Aorta (tissue), 5 donors: Measurements from ENCODE around the gene PDE10A. TPM values are rescaled to one million over a fixed set of nuclear protein-coding genes. Genes with fewer than 3 reads are reported as not detected.

Experiments used
- ATAC-seq: fragments of 200-7000 bp; cut with Tn5 transposase; one replicate; pipeline ENCODE4 v1.9.1; 2022; ENCODE audit warnings: moderate library complexity; ENCODE audit not compliant: low FRiP score
- DNase-seq, 2 donors: peaks; one replicate each; pipeline ENCODE4 v3.0.0-alpha.2; 2020
- H3K27ac ChIP-seq, 2 donors: one replicate each; pipeline ENCODE4 v1.5.1; 2013; ENCODE audit warnings: low read length in 2 of 2, mild to moderate bottlenecking in 2 of 2, moderate library complexity in 2 of 2, control low read depth in 1 of 2, inconsistent platforms in 1 of 2, low read depth in 1 of 2
- H3K27me3 ChIP-seq, 2 donors: one replicate each; pipeline ENCODE4 v1.6.1; 2013; ENCODE audit warnings: control low read depth in 1 of 2, low read length in 1 of 2, mild to moderate bottlenecking in 1 of 2, moderate library complexity in 1 of 2; ENCODE audit not compliant: insufficient read depth in 2 of 2, control insufficient read depth in 1 of 2
- H3K36me3 ChIP-seq, 2 donors: one replicate each; pipeline ENCODE4 v1.6.1; 2013; ENCODE audit warnings: control low read depth in 1 of 2, low read length in 1 of 2, mild to moderate bottlenecking in 1 of 2; ENCODE audit not compliant: insufficient read depth in 2 of 2, control insufficient read depth in 1 of 2
- H3K4me1 ChIP-seq, 2 donors: one replicate each; pipeline ENCODE4 v1.6.1; 2013; ENCODE audit warnings: low read length in 2 of 2, control low read depth in 1 of 2, mild to moderate bottlenecking in 1 of 2, moderate library complexity in 1 of 2; ENCODE audit not compliant: insufficient read depth in 2 of 2, control insufficient read depth in 1 of 2
- H3K4me3 ChIP-seq, 2 donors: one replicate each; pipeline ENCODE4 v1.5.1; 2013; ENCODE audit warnings: low read length in 2 of 2, control low read depth in 1 of 2, mild to moderate bottlenecking in 1 of 2
- H3K9me3 ChIP-seq: one replicate; pipeline ENCODE4 v1.6.1; 2013; ENCODE audit warnings: mild to moderate bottlenecking, low read length; ENCODE audit not compliant: control insufficient read depth
- WGBS, 2 donors: extraction: QIAGEN DNeasy Blood & Tissue Kit; methylation state at CpG; one replicate each; pipeline ENCODE4 v1.1.7; 2013; 5-methylcytosine and 5-hydroxymethylcytosine counted together
- intact Hi-C, 2 donors: fragments of 100-400 bp; cut with DNase I; formaldehyde crosslinking; loops; one replicate each; pipeline versions ENCODE4 v1.14.2 to v1.15.0; 2022
- polyA plus RNA-seq, 2 donors: library from polyadenylated mRNA; stranded (reverse); fragments of 200-250 nt; gene quantifications; one replicate each; pipeline ENCODE4 v1.2.3, GENCODE V29; 2013
- total RNA-seq, 2 donors: library from RNA; stranded (reverse); fragmentation: NEBNext Ultra II Directional; extraction: Animal tissue kit (Norgen Biotek cat#: 25700); gene quantifications; one replicate each; pipeline ENCODE4 v1.2.1, GENCODE V29; 2021
- donor health status: healthy with polysubstance abuse.
- donor health status: Bipolar disorder and iron deficiency.
- donor health status: DM: no; HTN: no; CAD: no.
- donor health status: DM: no; HTN: no; CAD: no.
- donor health status: DM: yes; HTN: yes; CAD: no.

The PDE10A gene
- total and polyA plus RNA-seq, 4 donors = 0.75 to 17.1 (median 6.2) TPM

DNA sequence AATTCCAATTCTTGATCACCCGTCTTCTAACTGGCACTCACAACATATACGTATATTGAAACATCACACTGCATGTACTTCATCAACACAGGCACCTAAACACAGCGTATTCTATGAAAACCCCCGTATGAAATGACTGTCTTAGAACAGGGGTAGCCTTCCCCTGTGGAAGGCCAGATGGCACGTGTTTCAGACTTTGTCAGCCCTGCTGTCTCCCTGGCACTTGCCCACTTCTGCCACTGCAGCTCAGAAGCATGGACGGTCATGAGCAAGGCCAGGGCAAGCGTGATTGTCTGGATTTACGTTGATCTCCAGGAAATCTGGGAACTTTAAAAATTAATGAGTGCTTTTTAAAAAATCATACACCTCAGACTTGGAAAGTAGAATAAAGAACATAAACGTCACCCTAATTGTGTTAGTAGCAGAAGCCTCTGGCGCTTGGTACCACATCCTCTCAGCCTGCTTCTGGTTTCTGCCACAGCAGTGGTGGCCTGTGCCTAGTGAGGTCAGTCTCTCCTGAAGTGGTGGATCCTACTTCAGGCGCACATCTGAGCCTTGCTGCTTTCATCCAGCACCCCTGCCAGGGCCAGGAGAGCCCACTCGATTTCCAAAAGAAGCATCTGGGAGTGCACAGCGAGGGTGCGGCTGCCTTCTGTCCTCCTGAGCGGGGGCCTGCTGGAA lies 18.3 kb downstream of the PDE10A start:
- Histone ChIP-seq H3K27ac (no peak overlapping the region), H3K4me3 (no peak overlapping the region), H3K36me3 (no peaks in the 10 kb centered on the region), H3K27me3 (no peaks in the 10 kb centered on the region), H3K4me1 (no peaks in the 10 kb centered on the region), H3K9me3 (no peaks in the 10 kb centered on the region)
- 92 to 95% methylated on average over 15 of the region's 15 CpGs for WGBS, 2 donors
- DNase-seq (no peak), ATAC-seq (no peak)
- intact Hi-C loops = no loop called here

DNA sequence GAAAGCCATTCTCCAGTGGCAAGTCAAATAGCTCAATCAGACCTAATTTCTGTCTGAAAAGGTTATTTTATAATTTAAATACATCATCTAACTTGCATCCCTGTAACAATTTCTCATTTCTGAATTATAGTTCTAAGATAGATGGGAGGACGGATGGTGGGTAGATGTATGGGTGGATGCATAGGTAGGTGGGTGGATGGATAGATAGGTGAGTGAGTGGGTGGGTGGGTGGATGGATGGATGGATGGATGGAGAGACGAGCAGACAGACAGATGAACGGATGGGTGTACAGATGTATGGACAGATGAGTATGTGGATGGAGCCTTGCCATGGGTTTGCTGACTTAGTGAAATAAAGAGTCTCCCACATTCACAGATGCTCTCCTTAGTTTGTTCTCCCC lies 20.0 kb downstream of the PDE10A start:
- H3K27ac ChIP-seq = no peak overlapping the region
- no peak overlapping the region for H3K4me3 ChIP-seq
- no peaks in the 10 kb centered on the region for H3K9me3 ChIP-seq
- no peak for DNase-seq
- no peaks in the 10 kb centered on the region for H3K36me3 ChIP-seq
- no peak for ATAC-seq
- intact Hi-C loops = no loop called here
- WGBS, 2 donors = 75 to 77% methylated on average over 3 of the region's 3 CpGs
- H3K27me3 ChIP-seq = no peaks in the 10 kb centered on the region
- H3K4me1 ChIP-seq = no peaks in the 10 kb centered on the region

DNA sequence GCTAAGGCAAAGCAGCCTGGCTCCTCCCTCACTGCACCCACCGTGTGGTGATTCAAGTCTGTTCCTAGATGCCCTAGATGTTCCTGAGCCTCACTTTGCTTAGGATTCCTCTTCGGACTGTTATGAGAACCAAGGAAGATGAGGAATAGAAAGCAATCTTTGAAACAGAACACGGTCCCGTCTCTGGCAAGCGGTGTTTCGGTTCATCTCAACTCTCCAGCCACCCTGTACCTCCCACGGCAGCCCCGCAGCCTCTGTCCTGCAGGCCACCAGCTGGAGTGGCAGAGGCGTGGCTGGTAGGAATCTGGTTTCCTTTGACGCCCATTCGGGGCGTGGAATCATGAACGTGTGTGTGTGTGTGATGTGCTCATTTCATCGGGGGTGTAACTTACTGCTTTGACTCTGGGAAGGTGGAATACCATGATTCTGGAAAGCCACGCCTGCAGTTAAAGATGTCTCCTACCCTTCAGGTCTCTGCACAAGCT lies 21.3 kb downstream of the PDE10A start:
- Histone ChIP-seq H3K27me3 (no peaks in the 10 kb centered on the region), H3K4me1 (no peaks in the 10 kb centered on the region), H3K9me3 (no peaks in the 10 kb centered on the region), H3K36me3 (no peaks in the 10 kb centered on the region), H3K27ac (no peak overlapping the region), H3K4me3 (no peak overlapping the region)
- intact Hi-C loops = no loop called here
- DNase-seq = no peak
- peak; percentile 16 for ATAC-seq
- WGBS, 2 donors = 92% methylated on average over 14 to 15 of the region's 15 CpGs

- no peaks in the 10 kb centered on the region for H3K9me3 ChIP-seq
- ATAC-seq (no peak), DNase-seq (no peak)
- no peak overlapping the region for H3K4me3 ChIP-seq
- no peaks in the 10 kb centered on the region for H3K27me3 ChIP-seq
- no peaks in the 10 kb centered on the region for H3K36me3 ChIP-seq
- WGBS, 2 donors = 82 to 90% methylated on average over 4 of the region's 4 CpGs
- H3K27ac ChIP-seq = no peak overlapping the region
- intact Hi-C loops = no loop called here
- H3K4me1 ChIP-seq = no peaks in the 10 kb centered on the region
These were observed 22.2 kb downstream of the PDE10A start for GRCh38 chr6:165640806-165641205.

DNA sequence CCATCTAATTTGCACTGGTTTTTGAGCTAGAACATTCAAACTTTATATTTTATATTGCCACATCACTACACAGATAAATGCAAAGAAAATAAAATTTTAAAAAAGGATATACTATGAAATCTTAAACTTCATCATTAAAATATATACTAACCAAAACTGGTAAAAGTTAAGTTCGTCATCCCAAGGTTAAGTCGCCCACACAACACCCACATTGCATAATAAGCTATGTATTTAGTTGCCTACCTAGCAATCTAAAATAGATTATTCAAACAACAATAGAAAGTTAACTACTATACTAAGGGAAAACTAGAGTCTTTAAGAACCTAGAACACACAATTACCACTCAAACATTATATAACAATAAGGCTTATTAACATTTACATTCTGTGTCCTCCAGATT lies 24.5 kb downstream of the PDE10A start:
- no peaks in the 10 kb centered on the region for H3K4me1 ChIP-seq
- DNase-seq = no peak
- H3K4me3 ChIP-seq = no peak overlapping the region
- no peaks in the 10 kb centered on the region for H3K36me3 ChIP-seq
- intact Hi-C loops = no loop called here
- WGBS, 2 donors = 96 to 97% methylated on average over 2 of the region's 2 CpGs
- no peak for ATAC-seq
- no peaks in the 10 kb centered on the region for H3K27me3 ChIP-seq
- no peak overlapping the region for H3K27ac ChIP-seq
- no peaks in the 10 kb centered on the region for H3K9me3 ChIP-seq

GRCh38 chr6:165637586-165637985 lies 25.5 kb downstream of the PDE10A start:
- Histone ChIP-seq H3K36me3 (no peaks in the 10 kb centered on the region), H3K27ac (no peak overlapping the region), H3K9me3 (no peaks in the 10 kb centered on the region), H3K4me1 (no peaks in the 10 kb centered on the region), H3K27me3 (no peaks in the 10 kb centered on the region), H3K4me3 (no peak overlapping the region)
- intact Hi-C loops = no loop called here
- DNase-seq = no peak
- 45 to 54% methylated on average over 11 of the region's 11 CpGs for WGBS, 2 donors
- no peak for ATAC-seq

GRCh38 chr6:165636402-165637048 lies 26.5 kb downstream of the PDE10A start:
- no peaks in the 10 kb centered on the region for H3K36me3 ChIP-seq
- H3K4me1 ChIP-seq = no peaks in the 10 kb centered on the region
- no peak for DNase-seq
- H3K27ac ChIP-seq = no peak overlapping the region
- no peaks in the 10 kb centered on the region for H3K9me3 ChIP-seq
- WGBS, 2 donors = 87 to 88% methylated on average over 6 of the region's 6 CpGs
- intact Hi-C loops = no loop called here
- no peak overlapping the region for H3K4me3 ChIP-seq
- no peak for ATAC-seq
- no peaks in the 10 kb centered on the region for H3K27me3 ChIP-seq

DNA sequence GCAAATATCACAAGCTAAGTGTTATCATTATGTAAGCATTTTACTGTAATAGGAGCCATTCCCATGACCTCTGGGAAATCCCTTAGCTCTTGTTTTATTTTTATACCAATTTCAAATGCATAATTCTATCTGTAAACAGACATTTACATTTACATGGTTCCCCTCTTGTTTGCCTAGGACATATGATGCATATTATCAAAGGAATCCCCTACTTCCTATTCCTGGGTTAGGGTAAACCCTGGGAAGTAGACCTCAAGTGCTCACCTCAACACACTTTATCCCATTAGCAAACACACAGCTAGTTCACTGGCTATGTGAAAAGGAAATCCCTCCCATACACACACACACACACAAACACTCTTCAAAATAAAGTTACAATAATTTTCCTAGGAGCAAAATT lies 27.1 kb downstream of the PDE10A start:
- ATAC-seq (no peak), DNase-seq (no peak)
- Histone ChIP-seq H3K36me3 (no peaks in the 10 kb centered on the region), H3K4me3 (no peak overlapping the region), H3K27me3 (no peaks in the 10 kb centered on the region), H3K9me3 (no peaks in the 10 kb centered on the region), H3K27ac (no peak overlapping the region), H3K4me1 (no peaks in the 10 kb centered on the region)
- intact Hi-C loops = no loop called here
